LNCaP clone FGC (cell line): Measurements from ENCODE around the gene PRKCG.

Experiments
- DNase-seq: peaks from one replicate; pipeline ENCODE4 v3.0.0-alpha.2; 2011; ENCODE audit warnings: low read depth
- H3K4me3 ChIP-seq: 2 replicates; pipeline ENCODE4 v1.5.1; 2011; ENCODE audit warnings: mild to moderate bottlenecking, low read depth, low read length, control low read depth
- TF ChIP-seq, protein P1 (sequence below): IDR thresholded peaks from 2 replicates; pipeline ENCODE4 v1.5.1; 2012; ENCODE audit warnings: mild to moderate bottlenecking; ENCODE audit not compliant: control insufficient read depth, insufficient read depth; ENCODE audit errors: extremely low read depth

PRKCG gene

DNA sequence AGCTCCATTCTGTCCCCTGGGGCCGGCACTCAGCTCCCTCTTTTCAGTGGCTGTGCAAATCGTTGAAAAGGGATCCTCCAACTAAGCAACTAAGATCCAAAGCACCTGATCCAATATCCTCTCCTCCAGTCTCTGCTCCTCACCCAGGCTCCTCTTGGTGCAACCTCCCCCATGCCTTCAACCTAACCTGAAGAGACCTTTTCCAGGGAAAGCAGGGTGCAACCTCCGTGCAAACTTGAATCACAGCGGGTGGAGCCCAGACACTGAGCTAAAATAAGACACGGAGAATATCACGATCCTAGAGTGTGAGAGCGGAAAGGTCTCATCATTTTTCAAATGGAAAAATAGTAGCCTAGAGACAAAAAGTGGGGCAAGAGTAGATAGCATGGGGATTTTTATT lies 35.4 kb downstream of the PRKCG start:
- no peak for DNase-seq
- H3K4me3 ChIP-seq = no peak overlapping the region
- TF ChIP-seq, protein P1, sequence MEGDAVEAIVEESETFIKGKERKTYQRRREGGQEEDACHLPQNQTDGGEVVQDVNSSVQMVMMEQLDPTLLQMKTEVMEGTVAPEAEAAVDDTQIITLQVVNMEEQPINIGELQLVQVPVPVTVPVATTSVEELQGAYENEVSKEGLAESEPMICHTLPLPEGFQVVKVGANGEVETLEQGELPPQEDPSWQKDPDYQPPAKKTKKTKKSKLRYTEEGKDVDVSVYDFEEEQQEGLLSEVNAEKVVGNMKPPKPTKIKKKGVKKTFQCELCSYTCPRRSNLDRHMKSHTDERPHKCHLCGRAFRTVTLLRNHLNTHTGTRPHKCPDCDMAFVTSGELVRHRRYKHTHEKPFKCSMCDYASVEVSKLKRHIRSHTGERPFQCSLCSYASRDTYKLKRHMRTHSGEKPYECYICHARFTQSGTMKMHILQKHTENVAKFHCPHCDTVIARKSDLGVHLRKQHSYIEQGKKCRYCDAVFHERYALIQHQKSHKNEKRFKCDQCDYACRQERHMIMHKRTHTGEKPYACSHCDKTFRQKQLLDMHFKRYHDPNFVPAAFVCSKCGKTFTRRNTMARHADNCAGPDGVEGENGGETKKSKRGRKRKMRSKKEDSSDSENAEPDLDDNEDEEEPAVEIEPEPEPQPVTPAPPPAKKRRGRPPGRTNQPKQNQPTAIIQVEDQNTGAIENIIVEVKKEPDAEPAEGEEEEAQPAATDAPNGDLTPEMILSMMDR = no peak

DNA sequence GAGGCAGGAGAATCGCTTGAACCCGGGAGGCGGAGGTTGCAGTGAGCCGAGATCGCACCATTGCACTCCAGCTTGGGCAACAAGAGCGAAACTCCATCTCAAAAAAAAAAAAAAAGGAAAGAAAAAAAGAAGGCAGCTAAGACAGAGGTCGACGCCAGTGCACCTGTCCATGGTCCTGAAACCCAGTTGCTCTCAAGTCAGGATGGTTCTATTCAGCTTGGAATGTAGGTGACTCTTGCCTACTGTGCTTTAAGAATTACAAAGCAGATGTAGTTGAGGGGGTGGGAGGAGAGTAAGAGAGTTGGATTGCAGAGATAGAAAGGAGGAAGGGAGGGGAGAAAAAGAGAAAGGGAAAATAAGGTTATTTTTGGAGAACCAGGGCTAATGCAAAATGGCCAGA lies 45.7 kb downstream of the PRKCG start:
- no peak overlapping the region for H3K4me3 ChIP-seq
- peak; percentile 42 for DNase-seq
- TF ChIP-seq, protein P1 = no peak

GRCh38 chr19:53936029-53936428 lies 54.0 kb downstream of the PRKCG start:
- TF ChIP-seq, protein P1 = no peak
- no peak for DNase-seq
- no peak overlapping the region for H3K4me3 ChIP-seq

- no peak for DNase-seq
Observed at GRCh38 chr19:53942001-53942786, 60.2 kb downstream of the PRKCG start.

DNA sequence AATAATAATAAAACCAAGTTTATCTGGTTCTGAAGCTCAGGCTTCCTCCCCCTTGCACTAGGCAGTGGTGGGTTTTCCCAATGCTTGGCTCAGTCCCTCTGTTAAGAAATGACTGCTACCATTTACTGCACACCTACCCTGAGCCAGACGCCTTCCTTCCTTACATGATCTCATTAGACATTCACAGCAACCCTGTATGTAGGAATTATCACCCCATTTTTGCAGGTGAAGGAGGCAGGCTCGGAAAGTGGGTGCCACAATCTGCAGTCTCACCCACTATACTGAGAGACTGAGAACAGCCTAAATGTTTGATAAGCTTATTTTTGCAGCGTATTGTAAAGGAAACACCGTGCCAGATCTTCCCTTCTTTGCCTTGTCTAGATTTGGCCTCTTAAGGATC lies 62.4 kb downstream of the PRKCG start:
- TF ChIP-seq, protein P1 = no peak
- DNase-seq = no peak
- no peak overlapping the region for H3K4me3 ChIP-seq

More at GRCh38 chr19:53942001-53942786, 60.2 kb downstream of the PRKCG start:
- H3K4me3 ChIP-seq = no peak overlapping the region
- TF ChIP-seq, protein P1 = no peak

DNA sequence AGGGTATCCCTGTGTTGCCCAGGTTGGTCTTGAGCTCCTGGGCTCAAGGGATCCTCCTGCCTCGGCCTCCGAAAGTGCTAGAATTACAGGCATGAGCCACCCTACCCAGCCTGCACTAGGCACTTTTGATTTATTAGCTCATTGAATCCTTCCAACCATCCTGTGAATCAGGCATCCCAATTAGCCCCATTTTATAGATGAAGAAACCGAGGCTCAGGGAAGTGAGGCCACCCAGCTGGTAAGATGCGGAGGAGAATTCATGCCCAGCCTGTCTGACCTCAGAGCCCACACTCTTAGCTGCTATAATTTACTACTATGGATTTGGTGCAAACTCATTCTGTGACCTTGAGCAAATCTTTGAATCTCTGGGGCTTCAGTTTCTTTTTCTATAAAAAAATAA lies 62.9 kb downstream of the PRKCG start:
- H3K4me3 ChIP-seq = no peak overlapping the region
- TF ChIP-seq, protein P1 = no peak
- no peak for DNase-seq

DNA sequence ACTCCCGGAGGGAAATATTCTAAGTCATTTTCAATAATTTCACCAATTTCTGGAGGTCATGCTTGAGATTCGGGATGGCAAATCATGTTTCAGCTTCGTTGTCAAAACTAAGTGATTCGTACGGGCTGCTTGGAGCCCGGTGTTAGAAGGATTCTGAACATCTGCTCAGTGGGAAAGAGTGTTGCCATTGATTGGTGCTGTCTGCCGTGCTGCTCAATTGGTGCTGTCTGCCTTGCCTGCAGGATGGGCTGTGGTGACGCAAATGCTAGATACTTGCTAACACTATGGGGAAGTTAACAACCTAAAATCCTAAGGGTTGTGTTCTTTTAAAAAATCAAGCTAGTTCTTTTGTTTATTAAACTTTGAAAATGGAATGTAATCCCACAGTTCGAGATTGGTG lies 63.4 kb downstream of the PRKCG start:
- TF ChIP-seq, protein P1 = no peak
- no peak for DNase-seq
- H3K4me3 ChIP-seq = no peak overlapping the region
